Gastrocnemius medialis (tissue), 4 donors: ENCODE data around the gene AGAP1. TPM values are rescaled to one million over a fixed set of nuclear protein-coding genes. Genes with fewer than 3 reads are reported as not detected.

ENCODE experiments used
- ATAC-seq, 2 donors: fragments of 150-250 bp; one replicate each; pipeline ENCODE4 v1.9.1; 2016
- DNase-seq, 2 donors: peaks; one replicate each; pipeline ENCODE4 v3.0.0-alpha.2; 2019
- H3K27ac ChIP-seq, 4 donors: fragments of 200-600 bp; sonication (generic); 1 replicate in 1 of 4; 2 replicates in 3 of 4; pipeline ENCODE4 v1.5.1; 2016 to 2018; ENCODE audit warnings: mild to moderate bottlenecking in 2 of 4, moderate library complexity in 1 of 4
- H3K27me3 ChIP-seq, 3 donors: fragments of 200-600 bp; sonication (generic) in 2 of 3; 1 replicate in 1 of 3; 2 replicates in 2 of 3; pipeline versions ENCODE4 v1.5.1 to v1.6.0; 2016 to 2019; ENCODE audit warnings: mild to moderate bottlenecking in 1 of 3, moderate library complexity in 1 of 3
- H3K36me3 ChIP-seq, 2 donors: fragments of 200-600 bp; sonication (generic) in 1 of 2; one replicate each; pipeline ENCODE4 v1.5.1; 2017 to 2018
- H3K4me1 ChIP-seq, 2 donors: fragments of 200-600 bp; sonication (generic) in 1 of 2; one replicate each; pipeline ENCODE4 v1.5.1; 2016 to 2017; ENCODE audit warnings: mild to moderate bottlenecking in 2 of 2
- H3K4me3 ChIP-seq, 4 donors: fragments of 200-600 bp; sonication (generic) in 3 of 4; 1 replicate in 1 of 4; 2 replicates in 3 of 4; pipeline ENCODE4 v1.5.1; 2016 to 2019; ENCODE audit warnings: mild to moderate bottlenecking in 2 of 4
- H3K9me3 ChIP-seq, 3 donors: fragments of 200-600 bp; sonication (generic) in 2 of 3; 1 replicate in 1 of 3; 2 replicates in 2 of 3; pipeline ENCODE4 v1.5.1; 2016 to 2019
- CTCF ChIP-seq, 5 experiments: fragments of 450-650 bp in 3 of 5; fragments of 200-600 bp in 2 of 5; sonication (generic) in 2 of 5; IDR thresholded peaks in 4 of 5; conservative IDR thresholded peaks in 1 of 5; 1 replicate in 4 of 5; 2 replicates in 1 of 5; pipeline ENCODE4 v1.5.1; 2016 to 2019; ENCODE audit warnings: antibody characterized with exemption in 5 of 5, mild to moderate bottlenecking in 3 of 5, moderate library complexity in 3 of 5
- POLR2A ChIP-seq, 2 donors: fragments of 450-650 bp; IDR thresholded peaks; one replicate each; pipeline ENCODE4 v1.6.1; 2017; ENCODE audit warnings: antibody characterized with exemption in 2 of 2, mild to moderate bottlenecking in 2 of 2, moderate library complexity in 2 of 2
- in situ Hi-C, 4 donors: fragments of 200-750 bp; cut with MboI; loops; one replicate each; pipeline versions ENCODE4 v1.15.0 to v1.8.0; 2017; ENCODE audit warnings: low sequenced_read_pairs in 4 of 4
- intact Hi-C: fragments of 100-400 bp; cut with DNase I; formaldehyde crosslinking; loops from one replicate; pipeline ENCODE4 v1.15.1; 2023; ENCODE audit warnings: low total_unique reads
- total RNA-seq, 4 donors: library from RNA; depleted of rRNA; stranded (reverse); fragments of >200 nt; gene quantifications; one replicate each; pipeline versions ENCODE4 v1.1.0 to v1.2.3, GENCODE V29; 2016

AGAP1 gene
- total RNA-seq, 4 donors from 2014 or later = 8.5 to 26.8 (median 14.4) TPM

- no peak for ATAC-seq
- intact Hi-C loops = no loop called here
Observed at GRCh38 chr2:235654103-235654813, 160.4 kb downstream of the AGAP1 start.

GRCh38 chr2:235658351-235659174 lies 164.7 kb downstream of the AGAP1 start:
- intact Hi-C loops = no loop called here
- H3K4me1 ChIP-seq = no peaks in the 10 kb centered on the region
- no peak overlapping the region for H3K4me3 ChIP-seq
- H3K27ac ChIP-seq = no peak overlapping the region
- TF ChIP-seq CTCF (IDR thresholded peaks at IDR 0.05 in 4 of 5, conservative IDR thresholded peaks at IDR 0.05 in 1 of 5) (no peak), POLR2A (IDR thresholded peaks at IDR 0.05) (no peak)
- in situ Hi-C loops = no loop called here
- DNase-seq (no peak), ATAC-seq (no peak)
- H3K27me3 ChIP-seq = no peaks in the 10 kb centered on the region
- no peaks in the 10 kb centered on the region for H3K36me3 ChIP-seq
- H3K9me3 ChIP-seq = no peaks in the 10 kb centered on the region

More at GRCh38 chr2:235654103-235654813, 160.4 kb downstream of the AGAP1 start:
- no peak for DNase-seq
- no peaks in the 10 kb centered on the region for H3K9me3 ChIP-seq
- no peak overlapping the region for H3K4me3 ChIP-seq
- H3K36me3 ChIP-seq = no peaks in the 10 kb centered on the region
- H3K27me3 ChIP-seq = no peaks in the 10 kb centered on the region
- no peak overlapping the region for H3K27ac ChIP-seq
- in situ Hi-C loops = no loop called here
- H3K4me1 ChIP-seq = no peaks in the 10 kb centered on the region
- TF ChIP-seq POLR2A (IDR thresholded peaks at IDR 0.05) = no peak
- TF ChIP-seq CTCF (IDR thresholded peaks at IDR 0.05 in 4 of 5, conservative IDR thresholded peaks at IDR 0.05 in 1 of 5) = no peak

GRCh38 chr2:235659767-235660322 lies 166.0 kb downstream of the AGAP1 start:
- H3K27ac ChIP-seq = no peak overlapping the region
- no peak for ATAC-seq

GRCh38 chr2:235660484-235661082 lies 166.7 kb downstream of the AGAP1 start:
- Histone ChIP-seq H3K36me3 (no peaks in the 10 kb centered on the region), H3K27ac (no peak overlapping the region), H3K4me1 (peaks cover 5 to 8% of the 10 kb centered on the region in 2 donors), H3K27me3 (no peaks in the 10 kb centered on the region), H3K4me3 (no peak overlapping the region), H3K9me3 (no peaks in the 10 kb centered on the region)
- in situ Hi-C loops = no loop called here
- TF ChIP-seq CTCF (IDR thresholded peaks at IDR 0.05 in 4 of 5, conservative IDR thresholded peaks at IDR 0.05 in 1 of 5) (no peak), POLR2A (IDR thresholded peaks at IDR 0.05) (no peak)
- DNase-seq = no peak
- intact Hi-C loops = no loop called here
- no peak for ATAC-seq

More at GRCh38 chr2:235659767-235660322, 166.0 kb downstream of the AGAP1 start:
- Histone ChIP-seq H3K4me3 (no peak overlapping the region), H3K27me3 (no peaks in the 10 kb centered on the region), H3K9me3 (no peaks in the 10 kb centered on the region), H3K36me3 (no peaks in the 10 kb centered on the region), H3K4me1 (peaks cover 0 to under 1% of the 10 kb centered on the region in 2 donors)
- TF ChIP-seq CTCF (IDR thresholded peaks at IDR 0.05 in 4 of 5, conservative IDR thresholded peaks at IDR 0.05 in 1 of 5) = no peak
- TF ChIP-seq POLR2A (IDR thresholded peaks at IDR 0.05) = no peak
- in situ Hi-C loops = no loop called here
- DNase-seq = no peak
- intact Hi-C loops = no loop called here
